Smooth muscle cell (in vitro differentiated cells): Measurements from ENCODE around the gene GAA. TPM values are rescaled to one million over a fixed set of nuclear protein-coding genes. Genes with fewer than 3 reads are reported as not detected.

Experiments used
- DNase-seq: peaks from one replicate; lab custom pipeline; 2025; ENCODE audit not compliant: unreplicated experiment; lab: John Stamatoyannopoulos, UW
- H2AFZ ChIP-seq: fragments of 200-600 bp; sonication (generic); 2 replicates; pipeline ENCODE4 v1.6.0; 2016; ENCODE audit warnings: antibody characterized with exemption, low read depth, mild to moderate bottlenecking
- H3F3A ChIP-seq: fragments of 200-600 bp; sonication (generic); 2 replicates; pipeline ENCODE4 v1.6.0; 2017; ENCODE audit warnings: antibody characterized with exemption, low read depth
- H3K27ac ChIP-seq: fragments of 200-600 bp; sonication (generic); 2 replicates; pipeline ENCODE4 v1.5.1; 2016; ENCODE audit warnings: low read depth, mild to moderate bottlenecking
- H3K27me3 ChIP-seq: fragments of 200-600 bp; sonication (generic); 2 replicates; pipeline ENCODE4 v1.6.1; 2016; ENCODE audit warnings: low read depth, mild to moderate bottlenecking
- H3K36me3 ChIP-seq: fragments of 200-600 bp; sonication (generic); 2 replicates; pipeline ENCODE4 v1.5.1; 2016; ENCODE audit warnings: low read depth
- H3K4me1 ChIP-seq: fragments of 200-600 bp; sonication (generic); 2 replicates; pipeline ENCODE4 v1.5.1; 2016; ENCODE audit warnings: low read depth
- H3K4me2 ChIP-seq: fragments of 200-600 bp; sonication (generic); 2 replicates; pipeline ENCODE4 v1.6.0; 2016; ENCODE audit warnings: mild to moderate bottlenecking
- H3K4me3 ChIP-seq: fragments of 200-600 bp; sonication (generic); 2 replicates; pipeline ENCODE4 v1.5.1; 2016; ENCODE audit warnings: mild to moderate bottlenecking
- H3K79me2 ChIP-seq: fragments of 200-600 bp; sonication (generic); 2 replicates; pipeline ENCODE4 v1.6.0; 2016; ENCODE audit warnings: low read depth, mild to moderate bottlenecking
- H3K9ac ChIP-seq: fragments of 200-600 bp; sonication (generic); 2 replicates; pipeline ENCODE4 v1.6.0; 2016; ENCODE audit warnings: low read depth
- H3K9me3 ChIP-seq: fragments of 200-600 bp; sonication (generic); replicated peaks from 2 replicates; pipeline ENCODE4 v1.5.1; 2016; ENCODE audit warnings: low read depth
- H4K20me1 ChIP-seq: fragments of 200-600 bp; sonication (generic); 2 replicates; pipeline ENCODE4 v1.6.0; 2016; ENCODE audit warnings: low read depth
- CTCF ChIP-seq: fragments of 200-600 bp; sonication (generic); IDR thresholded peaks from 2 replicates; pipeline ENCODE4 v1.5.1; 2017; ENCODE audit warnings: borderline replicate concordance, mild to moderate bottlenecking, antibody characterized with exemption; ENCODE audit not compliant: insufficient read depth, poor library complexity, severe bottlenecking
- WGBS: methylation state at CpG from one replicate; pipeline ENCODE4 v1.1.7; 2016; ENCODE audit warnings: low lambda C conversion rate; 5-methylcytosine and 5-hydroxymethylcytosine counted together
- polyA plus RNA-seq: library from polyadenylated mRNA; unstranded; fragments of >200 nt; fragmentation: Nextera tagmentation; extraction: Ambion mirVana; gene quantifications from 2 replicates; pipeline ENCODE4 v1.2.1, GENCODE V29; 2016
- total RNA-seq: library from RNA; depleted of rRNA; stranded (reverse); fragments of >200 nt; gene quantifications from 2 replicates; pipeline ENCODE4 v1.2.3, GENCODE V29; 2014

Gene GAA
- total and polyA plus RNA-seq, 2 experiments from 2014 or later: 36.6 to 53.6 TPM

DNA sequence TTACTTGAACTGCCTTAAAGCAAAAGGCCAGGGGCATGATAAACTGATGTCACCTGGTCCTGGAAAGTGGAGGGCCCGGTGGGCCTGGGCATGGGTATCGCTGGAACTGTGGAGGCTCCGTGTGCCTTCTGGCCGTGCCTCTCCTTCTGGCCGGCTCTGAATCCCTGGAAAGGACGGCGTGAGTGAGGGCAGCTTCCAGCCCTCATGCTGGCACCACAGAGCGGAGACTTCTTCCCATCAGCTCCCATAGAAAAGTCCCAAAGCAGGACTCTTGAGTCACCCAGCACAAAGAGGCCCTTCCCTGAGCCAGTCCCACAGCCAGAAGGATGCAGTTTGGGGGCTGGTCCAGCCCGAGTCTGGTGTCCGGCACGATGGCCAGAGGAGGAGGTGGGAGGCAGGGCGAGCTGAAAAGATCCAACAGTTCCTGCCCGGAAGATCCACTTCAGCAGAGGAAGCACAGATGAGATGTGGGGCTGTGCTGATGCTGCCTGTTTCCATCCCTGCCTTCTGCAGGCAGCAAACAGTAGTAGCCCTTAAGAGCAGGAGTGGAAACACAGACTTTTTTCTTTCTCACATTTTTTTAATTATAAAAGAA lies 7.8 kb downstream of the GAA start:
- no peak for DNase-seq
- Histone ChIP-seq H3K4me2 (no peak overlapping the region), H3K9ac (no peak overlapping the region), H3K9me3 (no peaks in the 10 kb centered on the region), H3K4me1 (no peaks in the 10 kb centered on the region), H4K20me1 (no peaks in the 10 kb centered on the region), H3K4me3 (no peak overlapping the region), H3F3A (no peaks in the 10 kb centered on the region), H3K79me2 (no peaks in the 10 kb centered on the region), H3K36me3 (no peaks in the 10 kb centered on the region), H3K27me3 (no peaks in the 10 kb centered on the region), H3K27ac (peak overlapping the region; percentile 59), H2AFZ (no peak overlapping the region)
- TF ChIP-seq CTCF: no peak
- WGBS: 92% methylated on average over 13 of the region's 13 CpGs

DNA sequence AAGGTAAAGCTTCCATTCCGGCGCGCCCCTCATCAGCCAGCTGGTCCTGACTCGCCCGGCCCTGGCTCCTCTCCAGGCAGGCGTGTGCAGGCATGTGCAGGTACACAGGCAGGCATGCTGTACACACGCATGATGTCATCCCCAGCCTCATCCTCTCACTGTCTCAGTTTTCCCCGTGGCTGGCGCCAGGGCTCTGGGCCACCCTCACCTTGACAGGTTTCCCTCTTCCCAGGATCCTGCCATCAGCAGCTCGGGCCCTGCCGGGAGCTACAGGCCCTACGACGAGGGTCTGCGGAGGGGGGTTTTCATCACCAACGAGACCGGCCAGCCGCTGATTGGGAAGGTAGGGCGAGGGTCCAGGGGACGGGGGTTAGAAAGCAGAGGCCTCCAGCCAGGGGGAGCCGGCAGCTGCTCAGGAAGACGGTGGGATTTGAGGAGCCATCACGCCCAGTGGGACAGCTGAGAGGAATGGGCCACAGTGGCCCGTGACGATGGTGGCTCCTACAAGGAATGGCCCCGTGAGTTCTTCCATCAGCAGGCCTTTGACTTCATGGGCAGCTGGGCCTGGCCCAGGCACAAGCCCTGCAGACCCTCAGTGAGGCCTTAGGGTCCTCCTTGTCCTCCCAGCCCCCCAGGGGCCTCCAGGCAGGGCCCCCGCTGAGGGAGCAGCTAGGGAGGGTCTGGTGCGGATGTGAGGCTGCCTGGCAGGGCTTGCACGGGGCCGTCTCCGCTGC lies 8.5 kb downstream of the GAA start:
- H3K27ac ChIP-seq: peak overlapping the region; percentile 63
- no peaks in the 10 kb centered on the region for H3K27me3 ChIP-seq
- H2AFZ ChIP-seq: no peak overlapping the region
- no peaks in the 10 kb centered on the region for H3K9me3 ChIP-seq
- DNase-seq: no peak
- H3K4me2 ChIP-seq: no peak overlapping the region
- no peaks in the 10 kb centered on the region for H4K20me1 ChIP-seq
- H3K9ac ChIP-seq: no peak overlapping the region
- no peak overlapping the region for H3K4me3 ChIP-seq
- H3F3A ChIP-seq: no peaks in the 10 kb centered on the region
- WGBS: 93% methylated on average over 30 of the region's 30 CpGs
- TF ChIP-seq CTCF: no peak
- no peaks in the 10 kb centered on the region for H3K79me2 ChIP-seq
- H3K4me1 ChIP-seq: no peaks in the 10 kb centered on the region
- no peaks in the 10 kb centered on the region for H3K36me3 ChIP-seq

GRCh38 chr17:80110447-80110812 lies 9.0 kb downstream of the GAA start:
- Histone ChIP-seq H4K20me1 (no peaks in the 10 kb centered on the region), H3K36me3 (no peaks in the 10 kb centered on the region), H3K27ac (no peak overlapping the region), H3K9ac (no peak overlapping the region), H3K4me3 (no peak overlapping the region), H3F3A (no peaks in the 10 kb centered on the region), H3K79me2 (no peaks in the 10 kb centered on the region), H2AFZ (no peak overlapping the region), H3K4me2 (no peak overlapping the region), H3K9me3 (no peaks in the 10 kb centered on the region), H3K4me1 (no peaks in the 10 kb centered on the region), H3K27me3 (no peaks in the 10 kb centered on the region)
- DNase-seq: no peak
- 82% methylated on average over 9 of the region's 9 CpGs for WGBS
- no peak for TF ChIP-seq CTCF
